ENCODE results near the gene FRMD3. TPM values are rescaled to one million over a fixed set of nuclear protein-coding genes. Genes with fewer than 3 reads are reported as not detected.

Gene FRMD3
- total RNA-seq, 1 donor from 2014 or later, result 0.59 TPM

DNA sequence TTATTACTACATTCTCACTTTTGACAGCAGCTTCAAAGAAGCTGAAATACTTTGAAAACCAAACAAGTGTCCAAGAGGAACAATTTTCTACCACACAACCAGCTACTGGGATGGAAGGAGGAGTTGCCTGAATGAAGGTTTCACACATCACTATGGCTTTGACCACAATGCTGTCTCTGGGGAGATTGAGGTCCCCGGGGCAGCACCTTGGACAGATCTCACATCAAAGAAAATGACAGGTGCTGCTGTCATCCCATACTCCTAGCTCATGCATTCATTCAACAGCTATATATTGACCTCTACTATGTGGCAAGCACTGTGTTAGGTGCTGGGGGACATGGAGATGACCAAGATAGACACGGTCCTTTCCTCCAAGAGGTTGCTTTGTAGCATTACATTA is 242.1 kb downstream of the FRMD3 start:
- no peak overlapping the region for H3K4me3 Mint-ChIP-seq (ENCODE audit: unreplicated experiment)
- TF ChIP-seq, protein P1, sequence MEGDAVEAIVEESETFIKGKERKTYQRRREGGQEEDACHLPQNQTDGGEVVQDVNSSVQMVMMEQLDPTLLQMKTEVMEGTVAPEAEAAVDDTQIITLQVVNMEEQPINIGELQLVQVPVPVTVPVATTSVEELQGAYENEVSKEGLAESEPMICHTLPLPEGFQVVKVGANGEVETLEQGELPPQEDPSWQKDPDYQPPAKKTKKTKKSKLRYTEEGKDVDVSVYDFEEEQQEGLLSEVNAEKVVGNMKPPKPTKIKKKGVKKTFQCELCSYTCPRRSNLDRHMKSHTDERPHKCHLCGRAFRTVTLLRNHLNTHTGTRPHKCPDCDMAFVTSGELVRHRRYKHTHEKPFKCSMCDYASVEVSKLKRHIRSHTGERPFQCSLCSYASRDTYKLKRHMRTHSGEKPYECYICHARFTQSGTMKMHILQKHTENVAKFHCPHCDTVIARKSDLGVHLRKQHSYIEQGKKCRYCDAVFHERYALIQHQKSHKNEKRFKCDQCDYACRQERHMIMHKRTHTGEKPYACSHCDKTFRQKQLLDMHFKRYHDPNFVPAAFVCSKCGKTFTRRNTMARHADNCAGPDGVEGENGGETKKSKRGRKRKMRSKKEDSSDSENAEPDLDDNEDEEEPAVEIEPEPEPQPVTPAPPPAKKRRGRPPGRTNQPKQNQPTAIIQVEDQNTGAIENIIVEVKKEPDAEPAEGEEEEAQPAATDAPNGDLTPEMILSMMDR (IDR thresholded peaks at IDR 0.05; ENCODE audit: unreplicated experiment), result no peak
- H3K27ac Mint-ChIP-seq (ENCODE audit: unreplicated experiment), result no peak overlapping the region
- H3K36me3 Mint-ChIP-seq (ENCODE audit: low read depth, unreplicated experiment), result no peaks in the 10 kb centered on the region
- H3K4me1 Mint-ChIP-seq (ENCODE audit: unreplicated experiment), result peaks cover 2% of the 10 kb centered on the region
- no peak for DNase-seq (ENCODE audit: low spot score)
- H3K9me3 Mint-ChIP-seq (ENCODE audit: unreplicated experiment), result no peaks in the 10 kb centered on the region
- H3K27me3 Mint-ChIP-seq (ENCODE audit: unreplicated experiment), result no peaks in the 10 kb centered on the region

DNA sequence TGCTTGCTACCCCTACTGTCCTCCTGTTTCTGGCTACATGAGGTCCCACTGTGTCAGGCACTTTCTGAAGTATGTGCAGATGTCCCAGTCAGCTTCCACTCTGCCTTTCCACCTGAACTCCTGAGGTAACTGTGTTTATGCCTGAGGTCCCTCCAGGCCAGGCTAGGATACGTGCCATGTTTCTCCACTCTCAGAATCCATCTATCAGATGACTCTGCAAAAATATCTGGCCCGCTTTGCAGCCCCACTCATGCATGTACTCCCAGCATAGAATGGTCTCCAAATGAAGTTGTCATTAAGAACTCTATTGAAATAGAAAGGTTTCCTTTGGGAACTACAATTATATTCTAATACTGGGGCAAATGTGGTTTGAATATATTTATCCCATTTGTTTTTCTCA is 243.4 kb downstream of the FRMD3 start:
- Mint-ChIP-seq H3K27me3 (ENCODE audit: unreplicated experiment) (no peaks in the 10 kb centered on the region), H3K9me3 (ENCODE audit: unreplicated experiment) (no peaks in the 10 kb centered on the region), H3K27ac (ENCODE audit: unreplicated experiment) (no peak overlapping the region)

DNA sequence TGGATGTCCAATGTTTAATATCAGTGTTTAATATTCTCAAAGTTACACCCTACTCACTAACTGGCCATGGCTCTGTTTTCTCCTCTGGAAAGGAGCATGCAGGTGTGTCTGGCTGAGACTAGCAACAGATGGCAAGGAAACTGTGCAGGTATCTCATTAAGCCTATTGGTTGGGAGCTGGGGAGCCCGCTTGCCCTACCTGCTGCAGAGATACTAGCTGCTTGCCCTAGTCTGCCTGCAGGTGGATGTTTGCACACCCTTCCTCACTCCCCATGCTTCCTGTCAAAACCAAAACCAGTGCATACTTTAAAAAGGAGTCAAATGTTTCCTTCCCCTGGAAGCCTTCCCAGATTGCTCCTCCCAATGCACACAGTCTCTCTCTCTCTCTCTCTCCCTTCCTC is 247.0 kb downstream of the FRMD3 start:
- no peak for DNase-seq (ENCODE audit: low spot score)
- no peaks in the 10 kb centered on the region for H3K36me3 Mint-ChIP-seq (ENCODE audit: low read depth, unreplicated experiment)
- H3K27ac Mint-ChIP-seq (ENCODE audit: unreplicated experiment), result no peak overlapping the region
- H3K9me3 Mint-ChIP-seq (ENCODE audit: unreplicated experiment), result no peaks in the 10 kb centered on the region
- H3K27me3 Mint-ChIP-seq (ENCODE audit: unreplicated experiment), result peaks cover 2% of the 10 kb centered on the region
- H3K4me1 Mint-ChIP-seq (ENCODE audit: unreplicated experiment), result peaks cover 6% of the 10 kb centered on the region
- TF ChIP-seq, protein P1 (IDR thresholded peaks at IDR 0.05; ENCODE audit: unreplicated experiment), result no peak
- no peak overlapping the region for H3K4me3 Mint-ChIP-seq (ENCODE audit: unreplicated experiment)

More for the DNA sequence above, 243.4 kb downstream of the FRMD3 start:
- Mint-ChIP-seq H3K4me1 (ENCODE audit: unreplicated experiment) (peaks cover 6% of the 10 kb centered on the region), H3K4me3 (ENCODE audit: unreplicated experiment) (no peak overlapping the region), H3K36me3 (ENCODE audit: low read depth, unreplicated experiment) (no peaks in the 10 kb centered on the region)
- DNase-seq (ENCODE audit: low spot score), result no peak
- TF ChIP-seq, protein P1 (IDR thresholded peaks at IDR 0.05; ENCODE audit: unreplicated experiment), result no peak

DNA sequence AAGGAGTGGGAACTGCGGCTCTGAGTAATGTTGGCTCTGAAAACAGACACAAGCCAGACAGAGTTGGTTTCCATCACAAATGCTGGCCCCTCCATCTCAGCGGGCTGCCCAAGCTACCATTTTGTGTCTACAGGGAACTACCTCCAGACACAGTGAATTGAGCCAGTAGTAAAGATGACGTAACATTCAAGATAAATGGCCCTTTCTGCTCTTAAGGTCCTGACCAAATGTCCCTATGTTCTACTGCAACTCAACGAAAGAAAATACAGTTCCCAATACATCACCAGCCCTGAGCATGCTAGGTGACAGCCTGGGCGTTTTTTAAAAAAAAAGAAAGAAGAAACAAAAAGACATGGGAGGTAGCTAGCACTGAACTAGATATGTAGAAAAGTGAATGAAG is 247.5 kb downstream of the FRMD3 start:
- TF ChIP-seq, protein P1 (IDR thresholded peaks at IDR 0.05; ENCODE audit: unreplicated experiment), result no peak
- H3K4me1 Mint-ChIP-seq (ENCODE audit: unreplicated experiment), result peaks cover 6% of the 10 kb centered on the region
- H3K36me3 Mint-ChIP-seq (ENCODE audit: low read depth, unreplicated experiment), result no peaks in the 10 kb centered on the region
- DNase-seq (ENCODE audit: low spot score), result no peak
- H3K27ac Mint-ChIP-seq (ENCODE audit: unreplicated experiment), result no peak overlapping the region
- peaks cover 2% of the 10 kb centered on the region for H3K27me3 Mint-ChIP-seq (ENCODE audit: unreplicated experiment)
- H3K4me3 Mint-ChIP-seq (ENCODE audit: unreplicated experiment), result no peak overlapping the region
- H3K9me3 Mint-ChIP-seq (ENCODE audit: unreplicated experiment), result no peaks in the 10 kb centered on the region

DNA sequence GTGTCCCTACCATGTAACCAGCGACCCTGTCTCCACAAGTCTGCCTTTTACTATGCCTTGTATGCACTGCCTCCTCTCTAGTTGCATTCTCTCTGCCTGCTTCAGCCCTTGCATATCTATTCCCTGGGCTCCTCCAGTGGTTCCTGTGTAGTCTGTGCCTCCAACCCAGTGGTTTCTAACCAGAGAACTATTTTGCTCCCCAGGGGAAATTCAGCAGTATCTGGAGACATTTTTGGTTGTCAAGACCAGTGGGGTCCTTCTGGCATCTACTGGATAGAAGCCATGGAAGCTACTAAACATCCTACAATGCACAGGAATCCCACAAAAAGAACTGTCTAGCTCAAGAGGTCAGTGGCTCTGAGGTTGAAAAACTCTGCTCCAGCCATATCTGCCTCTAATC is 251.2 kb downstream of the FRMD3 start:
- no peak overlapping the region for H3K27ac Mint-ChIP-seq (ENCODE audit: unreplicated experiment)
- TF ChIP-seq, protein P1 (IDR thresholded peaks at IDR 0.05; ENCODE audit: unreplicated experiment), result no peak
- no peaks in the 10 kb centered on the region for H3K9me3 Mint-ChIP-seq (ENCODE audit: unreplicated experiment)

More for the DNA sequence above, 251.2 kb downstream of the FRMD3 start:
- H3K36me3 Mint-ChIP-seq (ENCODE audit: low read depth, unreplicated experiment), result no peaks in the 10 kb centered on the region
- no peak for DNase-seq (ENCODE audit: low spot score)
- peaks cover 2% of the 10 kb centered on the region for H3K27me3 Mint-ChIP-seq (ENCODE audit: unreplicated experiment)
- peaks cover 6% of the 10 kb centered on the region for H3K4me1 Mint-ChIP-seq (ENCODE audit: unreplicated experiment)
- no peak overlapping the region for H3K4me3 Mint-ChIP-seq (ENCODE audit: unreplicated experiment)
